Memory B cell (primary cell): ENCODE data around the gene DLEC1.
A peak's percentile ranks its signal among the peaks of the same experiment; 100 is the strongest.

Experiments used
- ATAC-seq: fragments of 150-1000 bp; cut with Tn5 transposase; 2 replicates; pipeline ENCODE4 v1.10.0; 2021; ENCODE audit warnings: low read depth, mild to moderate bottlenecking, moderate library complexity
- DNase-seq, 2 donors: peaks; one replicate each; pipeline ENCODE4 v3.0.0; 2022; ENCODE audit warnings: low spot score in 2 of 2
- H3K27ac Mint-ChIP-seq: one replicate; pipeline ENCODE4 v1.8.0; 2022; ENCODE audit warnings: mild to moderate bottlenecking, moderate library complexity, mixed read lengths
- H3K27me3 Mint-ChIP-seq: one replicate; pipeline ENCODE4 v1.8.0; 2022; ENCODE audit warnings: mixed read lengths
- H3K36me3 Mint-ChIP-seq: one replicate; pipeline ENCODE4 v1.8.0; 2022; ENCODE audit warnings: mild to moderate bottlenecking, mixed read lengths
- H3K4me1 Mint-ChIP-seq: one replicate; pipeline ENCODE4 v1.8.0; 2022; ENCODE audit warnings: mixed read lengths
- H3K4me3 Mint-ChIP-seq: one replicate; pipeline ENCODE4 v1.8.0; 2022; ENCODE audit warnings: mild to moderate bottlenecking, moderate library complexity, mixed read lengths
- H3K9me3 Mint-ChIP-seq: one replicate; pipeline ENCODE4 v1.8.0; 2022; ENCODE audit warnings: mixed read lengths

DLEC1 gene

GRCh38 chr3:38101811-38102443, 62.9 kb downstream of the DLEC1 start:
- Mint-ChIP-seq H3K4me1 (peaks cover 12% of the 10 kb centered on the region), H3K9me3 (peaks cover 14% of the 10 kb centered on the region), H3K27ac (peak overlapping the region; percentile 19), H3K36me3 (peaks cover 10% of the 10 kb centered on the region), H3K27me3 (peaks cover 8% of the 10 kb centered on the region), H3K4me3 (no peak overlapping the region)
- no peak for ATAC-seq
- DNase-seq = no peak

- peak; percentile 27 for ATAC-seq
- H3K4me3 Mint-ChIP-seq = no peak overlapping the region
- peaks cover 14% of the 10 kb centered on the region for H3K9me3 Mint-ChIP-seq
- no peak for DNase-seq
- H3K36me3 Mint-ChIP-seq = peaks cover 10% of the 10 kb centered on the region
- peak overlapping the region; percentile 19 for H3K27ac Mint-ChIP-seq
- H3K4me1 Mint-ChIP-seq = peaks cover 12% of the 10 kb centered on the region
- peaks cover 7% of the 10 kb centered on the region for H3K27me3 Mint-ChIP-seq
Measured at GRCh38 chr3:38102444-38102814, 63.4 kb downstream of the DLEC1 start.

- no peak for DNase-seq
- Mint-ChIP-seq H3K27ac (no peak overlapping the region), H3K4me3 (no peak overlapping the region), H3K36me3 (peaks cover 10% of the 10 kb centered on the region), H3K27me3 (peaks cover 4% of the 10 kb centered on the region), H3K4me1 (peaks cover 12% of the 10 kb centered on the region), H3K9me3 (peaks cover 14% of the 10 kb centered on the region)
- no peak for ATAC-seq
Measured at GRCh38 chr3:38105525-38105924, 66.5 kb downstream of the DLEC1 start.

- Mint-ChIP-seq H3K4me3 (no peak overlapping the region), H3K27me3 (peaks cover 4% of the 10 kb centered on the region), H3K27ac (no peak overlapping the region), H3K36me3 (peaks cover 10% of the 10 kb centered on the region), H3K4me1 (peaks cover 2% of the 10 kb centered on the region), H3K9me3 (peaks cover 14% of the 10 kb centered on the region)
- ATAC-seq (no peak), DNase-seq (no peak)
Measured at GRCh38 chr3:38107911-38108648, 69.1 kb downstream of the DLEC1 start.

- H3K27ac Mint-ChIP-seq = no peak overlapping the region
- peaks cover 4% of the 10 kb centered on the region for H3K27me3 Mint-ChIP-seq
- peaks cover 13% of the 10 kb centered on the region for H3K9me3 Mint-ChIP-seq
- H3K4me1 Mint-ChIP-seq = no peaks in the 10 kb centered on the region
- DNase-seq (no peak), ATAC-seq (no peak)
- peaks cover 8% of the 10 kb centered on the region for H3K36me3 Mint-ChIP-seq
- no peak overlapping the region for H3K4me3 Mint-ChIP-seq
Measured at GRCh38 chr3:38108649-38109579, 69.9 kb downstream of the DLEC1 start.

GRCh38 chr3:38109580-38110313, 70.7 kb downstream of the DLEC1 start:
- Mint-ChIP-seq H3K9me3 (peaks cover 10% of the 10 kb centered on the region), H3K4me3 (no peak overlapping the region), H3K36me3 (peaks cover 6% of the 10 kb centered on the region), H3K27ac (no peak overlapping the region), H3K4me1 (peaks cover under 1% of the 10 kb centered on the region), H3K27me3 (peaks cover 4% of the 10 kb centered on the region)
- ATAC-seq = no peak
- no peak for DNase-seq

GRCh38 chr3:38110314-38111050, 71.5 kb downstream of the DLEC1 start:
- peaks cover 3% of the 10 kb centered on the region for H3K36me3 Mint-ChIP-seq
- peaks cover 4% of the 10 kb centered on the region for H3K9me3 Mint-ChIP-seq
- peaks cover 8% of the 10 kb centered on the region for H3K4me1 Mint-ChIP-seq
- H3K27me3 Mint-ChIP-seq = peaks cover 5% of the 10 kb centered on the region
- H3K4me3 Mint-ChIP-seq = no peak overlapping the region
- DNase-seq (no peak), ATAC-seq (no peak)
- H3K27ac Mint-ChIP-seq = no peak overlapping the region

GRCh38 chr3:38111201-38111600, 72.2 kb downstream of the DLEC1 start:
- Mint-ChIP-seq H3K9me3 (no peaks in the 10 kb centered on the region), H3K27me3 (peaks cover 6% of the 10 kb centered on the region), H3K36me3 (no peaks in the 10 kb centered on the region), H3K4me1 (peaks cover 14% of the 10 kb centered on the region), H3K4me3 (no peak overlapping the region), H3K27ac (no peak overlapping the region)
- DNase-seq (no peak), ATAC-seq (no peak)

GRCh38 chr3:38111696-38112377, 72.8 kb downstream of the DLEC1 start:
- Mint-ChIP-seq H3K36me3 (no peaks in the 10 kb centered on the region), H3K27me3 (peaks cover 4% of the 10 kb centered on the region), H3K4me1 (peaks cover 14% of the 10 kb centered on the region), H3K4me3 (no peak overlapping the region), H3K9me3 (no peaks in the 10 kb centered on the region), H3K27ac (no peak overlapping the region)
- no peak for ATAC-seq
- no peak for DNase-seq

- ATAC-seq (no peak), DNase-seq (no peak)
- Mint-ChIP-seq H3K27ac (no peak overlapping the region), H3K36me3 (no peaks in the 10 kb centered on the region), H3K4me3 (no peak overlapping the region), H3K4me1 (peaks cover 14% of the 10 kb centered on the region), H3K27me3 (peaks cover 4% of the 10 kb centered on the region), H3K9me3 (no peaks in the 10 kb centered on the region)
Measured at GRCh38 chr3:38112378-38112761, 73.4 kb downstream of the DLEC1 start.

GRCh38 chr3:38114052-38114874, 75.3 kb downstream of the DLEC1 start:
- H3K4me3 Mint-ChIP-seq = no peak overlapping the region
- ATAC-seq (no peak), DNase-seq (no peak)
- peaks cover 18% of the 10 kb centered on the region for H3K4me1 Mint-ChIP-seq
- H3K9me3 Mint-ChIP-seq = no peaks in the 10 kb centered on the region
- peaks cover 4% of the 10 kb centered on the region for H3K27me3 Mint-ChIP-seq
- no peak overlapping the region for H3K27ac Mint-ChIP-seq
- H3K36me3 Mint-ChIP-seq = no peaks in the 10 kb centered on the region
